Heart left ventricle (tissue), 16 donors: ENCODE measurements around the gene TMEM86B. TPM values are rescaled to one million over a fixed set of nuclear protein-coding genes. Genes with fewer than 3 reads are reported as not detected.

Source experiments
- ATAC-seq, 4 donors: fragments of 200-7000 bp; cut with Tn5 transposase; one replicate each; pipeline ENCODE4 v1.9.1; 2020 to 2022; ENCODE audit warnings: moderate library complexity in 4 of 4, mild to moderate bottlenecking in 3 of 4, moderate number of reproducible peaks in 1 of 4
- DNase-seq, 5 donors: peaks; one replicate each; pipeline ENCODE4 v3.0.0-alpha.2; 2020
- H3K27ac ChIP-seq, 12 donors: fragments of 200-600 bp; sonication (generic) in 4 of 12; one replicate each; pipeline versions ENCODE4 v1.5.0 to v1.8.0; 2016 to 2022; ENCODE audit warnings: mild to moderate bottlenecking in 2 of 12
- H3K27me3 ChIP-seq, 9 donors: fragments of 200-600 bp; sonication (generic) in 2 of 9; one replicate each; pipeline versions ENCODE4 v1.5.1 to v1.8.0; 2016 to 2022; ENCODE audit warnings: mild to moderate bottlenecking in 3 of 9
- H3K36me3 ChIP-seq, 9 donors: fragments of 200-600 bp; sonication (generic) in 2 of 9; one replicate each; pipeline versions ENCODE4 v1.5.0 to v1.8.0; 2018 to 2022; ENCODE audit warnings: mild to moderate bottlenecking in 2 of 9
- H3K4me1 ChIP-seq, 12 donors: fragments of 200-600 bp; sonication (generic) in 4 of 12; one replicate each; pipeline versions ENCODE4 v1.5.0 to v1.8.0; 2016 to 2022; ENCODE audit warnings: mild to moderate bottlenecking in 3 of 12
- H3K4me3 ChIP-seq, 12 donors: fragments of 200-600 bp; sonication (generic) in 4 of 12; one replicate each; pipeline versions ENCODE4 v1.5.0 to v1.8.0; 2017 to 2022; ENCODE audit warnings: mild to moderate bottlenecking in 9 of 12, moderate library complexity in 4 of 12
- H3K9me3 ChIP-seq, 12 donors: fragments of 200-600 bp; sonication (generic) in 4 of 12; one replicate each; pipeline versions ENCODE4 v1.5.0 to v1.8.0; 2016 to 2022; ENCODE audit warnings: mild to moderate bottlenecking in 1 of 12
- POLR2A ChIP-seq, 2 donors: fragments of 450-650 bp; IDR thresholded peaks; one replicate each; pipeline ENCODE4 v1.6.1; 2017; ENCODE audit warnings: antibody characterized with exemption in 2 of 2, mild to moderate bottlenecking in 2 of 2, moderate library complexity in 2 of 2
- WGBS, 4 donors: extraction: QIAGEN DNeasy Blood & Tissue Kit in 2 of 4; methylation state at CpG; one replicate each; pipeline versions ENCODE4 v1.1.5 to v1.1.7; 2013 to 2018; 5-methylcytosine and 5-hydroxymethylcytosine counted together
- intact Hi-C, 10 donors: fragments of 100-400 bp; cut with DNase I; formaldehyde crosslinking; loops; one replicate each; pipeline versions ENCODE4 v1.11.1 to v1.14.2; 2022
- polyA plus RNA-seq, 2 donors: library from polyadenylated mRNA; stranded (reverse); fragments of 200-250 nt; gene quantifications; one replicate each; pipeline ENCODE4 v1.2.3, GENCODE V29; 2013
- total RNA-seq, 9 donors: library from RNA; depleted of rRNA in 2 of 9; stranded (reverse); fragments of >200 nt in 2 of 9; fragmentation: NEBNext Ultra II Directional in 3 of 9; extraction: Animal tissue kit (Norgen Biotek cat#: 25700) in 3 of 9; gene quantifications; one replicate each; pipeline versions ENCODE4 v1.1.0 to v1.2.4, GENCODE V29; 2016 to 2023
- TF ChIP-seq, protein P1 (sequence below), 12 donors: fragments of 200-600 bp; sonication (generic) in 4 of 12; IDR thresholded peaks; one replicate each; pipeline versions ENCODE4 v1.5.0 to v1.8.0; 2018 to 2022; ENCODE audit warnings: antibody characterized with exemption in 12 of 12, mild to moderate bottlenecking in 5 of 12
- donor health status: ischemic (EF 13 %, LVEDD 7.1; RV severe dilation, severe dysfunction).
- donor health status: healthy with polysubstance abuse.
- donor health status: DM: no; HTN: yes; CAD: no.
- donor health status: DM: no; HTN: no; CAD: no.
- donor health status: ischemic (EF 25% LVEDD 6.9; RV normal size, moderate dysfunction).
- donor health status: ischemic (EF 25% LVEDD 5.7; RV mildly dilated, moderate dysfunction).
- donor health status: healthy.
- donor health status: DM: yes; HTN: yes; CAD: no.
- donor health status: ischemic (EF 35%, LVEDD 5.7; RV mildly dilated, moderate dysfunction).
- donor health status: nonischemic (EF 11% LVEDD 7.7; RV severe dilation, severe dysfunction).
- donor health status: DM: yes; HTN: yes; CAD: no.
- donor health status: PGD.
- donor health status: ischemic (EF 29% LVEDD 5.4; RV normal size, mild dysfunction).
- donor health status: nonischemic (EF 23%, LVEDD 6.1; RV moderate dilation, normal function).

TMEM86B gene
- total and polyA plus RNA-seq, 11 donors = 0.64 to 3.1 (median 2.2) TPM

- Histone ChIP-seq H3K27me3 (no peaks in the 10 kb centered on the region), H3K27ac (no peak overlapping the region), H3K4me1 (peaks cover 0 to 14% (median 2%) of the 10 kb centered on the region in 12 donors), H3K4me3 (no peak overlapping the region), H3K9me3 (peaks cover 0 to 7% (median 0%) of the 10 kb centered on the region in 12 donors), H3K36me3 (peaks cover 0 to 21% (median 12%) of the 10 kb centered on the region in 9 donors)
- intact Hi-C loops = no loop called here
- no peak for DNase-seq
- ATAC-seq = no peak
- no peak for TF ChIP-seq POLR2A (IDR thresholded peaks at IDR 0.05)
- TF ChIP-seq, protein P1, sequence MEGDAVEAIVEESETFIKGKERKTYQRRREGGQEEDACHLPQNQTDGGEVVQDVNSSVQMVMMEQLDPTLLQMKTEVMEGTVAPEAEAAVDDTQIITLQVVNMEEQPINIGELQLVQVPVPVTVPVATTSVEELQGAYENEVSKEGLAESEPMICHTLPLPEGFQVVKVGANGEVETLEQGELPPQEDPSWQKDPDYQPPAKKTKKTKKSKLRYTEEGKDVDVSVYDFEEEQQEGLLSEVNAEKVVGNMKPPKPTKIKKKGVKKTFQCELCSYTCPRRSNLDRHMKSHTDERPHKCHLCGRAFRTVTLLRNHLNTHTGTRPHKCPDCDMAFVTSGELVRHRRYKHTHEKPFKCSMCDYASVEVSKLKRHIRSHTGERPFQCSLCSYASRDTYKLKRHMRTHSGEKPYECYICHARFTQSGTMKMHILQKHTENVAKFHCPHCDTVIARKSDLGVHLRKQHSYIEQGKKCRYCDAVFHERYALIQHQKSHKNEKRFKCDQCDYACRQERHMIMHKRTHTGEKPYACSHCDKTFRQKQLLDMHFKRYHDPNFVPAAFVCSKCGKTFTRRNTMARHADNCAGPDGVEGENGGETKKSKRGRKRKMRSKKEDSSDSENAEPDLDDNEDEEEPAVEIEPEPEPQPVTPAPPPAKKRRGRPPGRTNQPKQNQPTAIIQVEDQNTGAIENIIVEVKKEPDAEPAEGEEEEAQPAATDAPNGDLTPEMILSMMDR (IDR thresholded peaks at IDR 0.05) = no peak
- WGBS, 4 donors = 84 to 90% (median 86%) methylated on average over 12 to 17 of the region's 17 CpGs
Observed at GRCh38 chr19:55223291-55224037, 5.1 kb downstream of the TMEM86B start.

- no peak overlapping the region for H3K4me3 ChIP-seq
- intact Hi-C loops = no loop called here
Observed at GRCh38 chr19:55220525-55220924, 8.0 kb downstream of the TMEM86B start.

DNA sequence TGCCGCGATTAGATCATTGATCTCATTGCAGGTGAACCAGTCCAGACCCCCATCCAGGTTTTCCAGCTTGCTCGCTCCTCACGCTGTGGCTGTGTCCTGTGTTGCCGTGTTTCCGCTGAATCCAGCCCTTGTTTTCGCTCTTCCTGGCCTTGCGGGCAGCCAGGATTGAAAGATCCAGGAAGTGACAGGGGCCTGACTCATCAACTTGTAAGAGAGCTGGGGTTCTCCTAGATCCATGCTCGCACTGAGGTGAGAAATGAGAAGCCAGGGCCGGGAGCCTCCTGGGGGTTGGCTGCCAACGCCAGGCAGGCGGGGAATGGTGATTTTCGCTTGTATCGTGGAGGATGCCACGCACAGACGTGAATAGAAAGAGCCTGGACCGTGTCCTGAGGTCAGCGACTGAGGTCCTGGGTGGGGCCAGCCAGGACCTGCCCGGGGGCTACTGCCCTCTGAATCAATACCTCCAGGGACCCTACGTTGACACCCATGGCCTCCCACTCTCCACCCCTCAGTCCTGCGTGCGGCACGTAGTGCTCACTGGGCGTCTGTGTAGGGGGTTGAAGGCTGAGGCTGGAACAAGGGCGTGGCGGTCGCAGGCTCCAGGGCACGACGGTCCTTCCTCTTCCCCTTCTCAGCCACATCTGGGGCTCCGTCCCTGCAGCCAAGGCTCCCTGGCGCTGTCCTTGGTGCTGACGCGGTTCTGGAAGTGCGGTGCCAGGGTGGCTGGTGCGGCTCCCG, 11.9 kb downstream of the TMEM86B start:
- H3K4me1 ChIP-seq = peaks cover 0 to 16% (median 10%) of the 10 kb centered on the region in 12 donors
- H3K27me3 ChIP-seq = no peaks in the 10 kb centered on the region
- intact Hi-C loops = loop anchor here in 3 of 10 donors (2.0 to 5.0 kb wide), 2 partner anchors 41 to 42 kb away; partner anchors contain the start of gene PPP6R1 (in 3 of the 3)
- DNase-seq (peak; percentile 75 to 89 (median 85)), ATAC-seq (peak; percentile 89 to 95 (median 92))
- H3K27ac ChIP-seq = peak overlapping the region in 10 of 12 donors; percentile 30 to 89 (median 68)
- peak overlapping the region in 11 of 12 donors; percentile 7 to 60 (median 56) for H3K4me3 ChIP-seq
- 4 to 6% (median 4%) methylated on average over 31 to 36 of the region's 36 CpGs for WGBS, 4 donors
- no peaks in the 10 kb centered on the region for H3K36me3 ChIP-seq
- H3K9me3 ChIP-seq = peaks cover 0 to 12% (median 6%) of the 10 kb centered on the region in 12 donors
- TF ChIP-seq, protein P1 (IDR thresholded peaks at IDR 0.05) = no peak
- no peak for TF ChIP-seq POLR2A (IDR thresholded peaks at IDR 0.05)

More at GRCh38 chr19:55220525-55220924, 8.0 kb downstream of the TMEM86B start:
- 72 to 83% (median 77%) methylated on average over 9 of the region's 9 CpGs for WGBS, 4 donors
- DNase-seq = no peak
- Histone ChIP-seq H3K9me3 (peaks cover 0 to 7% (median 0%) of the 10 kb centered on the region in 12 donors), H3K27me3 (no peaks in the 10 kb centered on the region), H3K36me3 (peaks cover 0 to 7% (median 0%) of the 10 kb centered on the region in 9 donors), H3K27ac (no peak overlapping the region), H3K4me1 (peaks cover 0 to 16% (median 10%) of the 10 kb centered on the region in 12 donors)
- ATAC-seq = no peak
- TF ChIP-seq POLR2A (IDR thresholded peaks at IDR 0.05) = no peak
- TF ChIP-seq, protein P1 (IDR thresholded peaks at IDR 0.05) = no peak

- DNase-seq = no peak
- TF ChIP-seq POLR2A (IDR thresholded peaks at IDR 0.05) = no peak
- TF ChIP-seq, protein P1 (IDR thresholded peaks at IDR 0.05) = no peak
- Histone ChIP-seq H3K4me1 (peaks cover 0 to 27% (median 12%) of the 10 kb centered on the region in 12 donors), H3K4me3 (no peak overlapping the region), H3K27me3 (no peaks in the 10 kb centered on the region), H3K36me3 (no peaks in the 10 kb centered on the region), H3K9me3 (peaks cover 0 to 8% (median 4%) of the 10 kb centered on the region in 12 donors), H3K27ac (no peak overlapping the region)
- intact Hi-C loops = loop anchor here in 1 of 10 donors (5.0 kb wide), 1 partner anchor 44 kb away; the partner anchor contains the start of gene PPP6R1
- 77 to 84% (median 81%) methylated on average over 6 to 7 of the region's 7 CpGs for WGBS, 4 donors
- no peak for ATAC-seq
Observed at GRCh38 chr19:55213547-55213946, 15.0 kb downstream of the TMEM86B start.
